CD4-positive, alpha-beta T cell treated with Interleukin-17A for 4 hours (primary cell): ENCODE results near the gene KDM1B.
A peak's percentile ranks its signal among the peaks of the same experiment; 100 is the strongest.
"Not testable (repeated sequence)": the region's sequence is repeated elsewhere in the genome, so short reads cannot be mapped to it uniquely, and the experiment has no call there.

ENCODE experiments used
- DNase-seq: peaks from one replicate; pipeline ENCODE4 v3.0.0-alpha.2; 2020; ENCODE audit warnings: mixed read lengths

Gene KDM1B

DNA sequence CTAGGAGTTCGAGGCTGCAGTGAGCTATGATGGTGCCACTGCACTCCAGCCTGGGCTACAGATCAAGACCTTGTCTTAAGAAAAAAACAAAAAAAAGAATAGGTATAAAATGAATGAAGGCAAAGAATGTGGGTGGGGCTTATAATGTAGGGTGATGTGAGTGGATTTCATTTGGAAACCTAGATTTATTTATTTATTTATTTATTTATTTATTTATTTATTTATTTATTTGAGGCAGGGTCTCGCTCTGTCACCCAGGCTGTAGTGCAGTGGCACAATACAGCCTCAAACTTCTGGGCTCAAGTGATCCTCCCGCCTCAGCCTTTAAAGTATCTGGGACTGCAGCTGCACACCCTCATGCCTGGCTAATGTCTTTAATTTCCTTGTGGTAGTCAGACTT, 3.8 kb upstream of the KDM1B start:
- DNase-seq: not testable (repeated sequence)

DNA sequence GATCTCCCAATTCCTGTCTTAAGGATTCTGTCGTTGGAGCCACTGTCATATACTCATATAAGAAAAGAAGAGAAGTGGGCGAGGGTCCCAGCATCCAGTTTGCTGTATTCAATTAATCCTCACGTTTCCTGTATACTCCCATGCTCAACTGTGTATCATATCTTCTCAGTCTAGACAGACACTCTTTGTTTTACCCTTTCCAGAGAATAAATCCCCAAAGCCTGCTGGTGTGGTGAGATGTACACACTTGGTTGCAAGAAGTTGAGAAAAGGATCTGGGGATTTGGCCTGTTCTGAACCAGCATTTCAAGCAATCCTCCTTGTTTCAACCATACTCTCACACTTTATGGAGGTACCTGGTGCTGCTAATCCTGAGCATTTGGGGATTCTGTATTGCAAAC, 3.4 kb upstream of the KDM1B start:
- DNase-seq: no peak

DNA sequence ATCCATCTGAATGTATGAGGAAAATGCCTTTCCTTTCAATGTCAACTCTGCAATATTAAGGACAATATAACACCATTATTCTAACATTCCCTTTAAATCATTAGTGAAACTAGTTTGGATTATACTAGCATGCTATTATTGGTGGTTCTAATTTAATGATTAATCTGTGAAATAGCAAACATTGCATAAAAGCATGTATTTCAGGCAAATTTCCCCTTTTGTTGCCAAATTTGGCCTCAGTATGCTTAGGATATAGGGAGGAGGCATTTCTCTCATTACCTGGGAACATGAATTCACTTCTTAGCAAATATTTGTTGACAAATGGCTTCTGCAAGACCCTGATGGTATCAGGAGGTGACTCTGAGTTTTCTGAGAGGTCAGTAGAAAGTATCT, 1.9 kb upstream of the KDM1B start:
- DNase-seq: no peak

DNA sequence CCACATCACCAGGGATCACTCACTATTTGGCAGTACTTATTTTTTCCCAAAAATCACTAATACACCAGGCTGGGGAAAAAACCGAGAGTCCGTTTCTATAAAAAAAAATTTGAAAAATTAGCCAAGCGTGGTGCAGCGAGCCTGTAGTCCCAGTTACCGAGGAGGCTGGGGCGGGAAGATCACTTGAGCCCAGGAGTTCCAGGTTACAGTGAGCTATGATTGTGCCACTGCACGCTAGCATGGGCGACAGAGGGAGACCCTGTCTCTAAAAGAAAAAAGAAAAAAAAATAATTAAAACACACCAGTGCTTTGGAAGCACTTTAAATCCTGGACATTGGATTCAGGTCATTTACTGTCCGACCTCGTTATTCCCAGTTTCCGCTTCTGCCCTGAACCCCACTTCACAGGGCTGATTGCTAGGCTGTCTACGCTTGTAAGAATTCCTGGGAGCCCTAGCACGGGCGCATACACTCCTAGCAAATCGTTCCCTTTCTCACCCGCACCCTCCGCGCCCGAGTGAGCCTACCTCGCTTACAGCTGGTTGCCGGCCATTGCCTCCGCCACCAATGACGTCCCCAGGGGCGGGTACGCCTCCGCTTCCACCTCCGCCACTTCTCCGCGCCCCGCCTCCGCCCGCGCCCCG, 594 bp upstream of the KDM1B start, which contains the start of gene TPMT:
TSS of gene TPMT (minus strand) at position 571 of the 643 bp plus-strand sequence. CDS start 5,950 bp downstream, outside the sequence.
- no peak for DNase-seq

DNA sequence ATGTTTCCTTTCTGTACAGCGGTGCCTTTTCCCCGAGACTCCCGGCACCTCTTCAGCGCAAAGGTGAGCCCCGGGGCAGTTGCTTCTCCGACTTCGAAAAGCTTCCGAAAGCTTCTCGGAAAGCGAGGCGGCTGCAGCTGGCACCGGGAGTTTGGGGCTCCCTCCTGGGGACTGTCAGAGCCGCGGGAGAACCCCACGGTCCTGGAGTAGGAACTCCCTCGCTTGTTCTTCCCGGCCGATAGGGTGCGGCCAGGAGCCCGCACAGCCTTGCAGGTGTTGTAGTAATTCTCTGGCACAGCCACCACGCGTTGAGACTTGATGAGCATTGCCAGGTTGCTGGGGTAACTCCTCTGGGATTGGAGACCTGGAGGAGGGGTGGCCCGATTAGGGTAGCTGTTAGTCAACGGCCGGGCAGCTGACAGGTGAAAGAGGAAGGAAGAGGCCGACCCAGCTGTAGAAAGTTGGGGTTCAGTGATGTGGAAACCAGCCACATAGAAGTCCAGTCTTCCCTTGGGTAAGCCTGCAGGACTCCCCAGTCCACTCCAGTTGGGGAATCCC, 721 bp downstream of the KDM1B start:
- DNase-seq: peak; percentile 57

DNA sequence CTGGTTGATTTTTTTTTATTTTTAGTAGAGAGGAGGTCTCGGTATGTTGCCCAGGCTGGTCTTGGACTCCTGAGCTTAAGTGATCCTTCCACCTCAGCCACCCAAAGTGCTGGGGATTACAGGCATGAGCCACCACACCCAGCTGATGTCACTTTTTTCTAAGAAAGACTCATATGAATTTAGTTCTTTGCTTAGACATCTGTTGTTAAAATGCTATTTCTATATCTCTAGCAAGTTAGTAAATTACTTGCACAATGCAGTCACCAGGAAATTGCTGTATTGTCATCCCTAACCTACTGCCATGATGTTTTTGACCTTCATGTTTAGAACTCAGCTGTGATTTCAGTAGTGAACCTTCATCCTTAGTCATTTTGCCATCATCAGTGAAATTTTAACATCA, 5.7 kb downstream of the KDM1B start:
- DNase-seq: no peak

DNA sequence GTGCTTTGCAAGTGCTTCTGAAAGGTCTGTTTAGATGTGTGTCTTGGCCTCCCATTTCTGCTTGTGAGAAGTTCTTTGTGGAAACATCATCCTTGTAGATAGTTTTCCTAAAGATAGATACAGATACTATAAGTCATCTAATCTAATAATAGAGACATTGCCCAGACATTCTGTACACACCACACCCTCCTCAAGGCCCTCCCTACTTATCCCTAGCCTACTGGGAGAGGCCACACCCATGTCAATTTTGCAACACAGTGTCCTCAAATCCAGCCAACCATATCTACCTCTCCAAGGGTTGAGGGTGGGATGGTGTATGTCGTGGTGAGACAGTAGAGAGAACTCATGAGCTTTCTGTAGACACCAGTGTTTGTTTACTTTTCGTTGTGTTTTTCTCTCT, 6.2 kb downstream of the KDM1B start:
- DNase-seq: no peak

DNA sequence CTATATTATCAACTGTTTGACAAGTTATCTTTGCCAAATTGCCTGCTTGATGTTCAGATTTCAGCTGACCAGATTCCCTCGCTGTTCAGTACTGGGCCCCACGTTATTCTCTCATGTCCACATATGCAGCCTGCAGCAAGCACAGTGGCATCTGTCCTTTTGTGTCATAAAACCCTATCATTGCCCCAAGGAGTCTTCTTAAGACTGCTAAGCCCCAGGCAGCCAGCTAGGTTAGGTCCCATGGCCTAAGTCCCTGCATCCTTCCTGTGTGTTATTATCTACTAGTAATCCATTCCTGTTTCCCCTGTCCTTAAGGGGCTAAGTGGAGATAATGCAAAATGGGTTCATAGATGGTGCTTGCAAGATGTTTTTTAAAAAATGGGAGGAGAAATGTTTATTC, 7.2 kb downstream of the KDM1B start:
- DNase-seq: no peak

DNA sequence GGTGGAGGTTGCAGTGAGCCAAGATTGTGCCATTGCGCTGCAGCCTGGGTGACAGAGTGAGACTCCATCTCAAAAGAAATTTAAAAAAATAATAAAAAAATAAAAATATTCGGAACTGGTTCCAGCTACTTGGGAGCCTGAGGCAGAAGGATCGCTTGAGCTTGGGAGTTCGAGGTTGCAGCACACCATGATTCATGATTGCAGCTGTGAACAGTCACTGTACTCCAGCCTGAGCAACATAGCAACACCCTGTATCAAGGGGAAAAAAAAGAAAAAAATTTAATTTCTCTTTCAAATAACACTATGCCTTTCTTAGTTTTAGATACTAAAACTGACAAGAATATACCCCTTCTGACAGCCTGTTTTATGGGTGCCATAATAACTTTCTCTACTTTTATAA, 10.5 kb downstream of the KDM1B start:
- no peak for DNase-seq

DNA sequence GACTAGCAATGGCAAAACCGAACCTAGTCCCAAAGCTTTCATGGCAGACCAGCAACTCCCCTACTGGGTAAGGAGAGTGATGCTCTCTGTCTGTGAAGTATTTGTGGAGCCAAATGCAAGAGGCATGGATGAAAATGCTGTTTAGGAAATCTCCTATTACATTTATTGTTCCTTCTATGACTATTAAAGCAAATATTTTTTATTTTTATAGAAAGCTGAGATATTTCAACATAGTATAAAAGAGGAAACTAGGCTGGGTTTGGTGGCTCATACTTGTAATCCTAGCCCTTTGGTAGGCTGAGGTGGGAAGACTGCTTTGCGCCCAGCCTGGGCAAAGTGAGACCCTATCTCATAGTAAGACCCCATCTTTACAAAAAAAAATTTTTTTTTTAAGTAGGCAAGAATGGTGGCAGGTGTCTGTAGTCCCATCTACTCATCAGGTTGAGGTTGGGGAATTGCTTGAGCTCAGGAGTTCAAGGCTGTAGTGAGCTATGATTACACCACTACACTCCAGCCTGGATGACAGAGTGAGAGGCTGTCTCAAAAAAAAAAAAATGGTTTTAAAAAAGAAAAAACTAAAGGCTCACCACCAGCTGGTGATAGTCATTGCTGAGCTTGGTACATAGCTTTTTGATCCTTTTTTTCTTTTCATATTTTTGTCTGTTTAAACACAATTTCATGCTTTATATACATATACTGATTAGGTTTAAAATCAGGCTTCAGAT, 11.3 kb downstream of the KDM1B start:
- DNase-seq: no peak

DNA sequence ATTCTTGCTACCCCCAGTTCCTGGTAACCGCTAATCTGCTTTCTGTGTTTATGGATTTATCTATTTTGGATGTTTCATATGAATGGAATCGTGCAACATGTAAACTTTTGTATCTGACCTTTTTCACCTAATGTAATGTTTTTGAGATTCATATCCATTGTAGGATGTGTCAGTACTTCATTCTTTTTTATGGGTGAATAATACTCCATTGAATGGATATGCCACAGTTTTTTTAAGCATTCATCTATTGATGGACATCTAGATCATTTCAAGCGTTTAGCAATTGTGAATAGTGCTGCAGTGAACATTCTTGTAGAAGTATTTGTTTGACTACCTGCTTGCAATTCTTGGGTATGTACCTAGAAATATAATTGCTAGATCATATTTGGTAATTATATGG, 13.0 kb downstream of the KDM1B start:
- no peak for DNase-seq

DNA sequence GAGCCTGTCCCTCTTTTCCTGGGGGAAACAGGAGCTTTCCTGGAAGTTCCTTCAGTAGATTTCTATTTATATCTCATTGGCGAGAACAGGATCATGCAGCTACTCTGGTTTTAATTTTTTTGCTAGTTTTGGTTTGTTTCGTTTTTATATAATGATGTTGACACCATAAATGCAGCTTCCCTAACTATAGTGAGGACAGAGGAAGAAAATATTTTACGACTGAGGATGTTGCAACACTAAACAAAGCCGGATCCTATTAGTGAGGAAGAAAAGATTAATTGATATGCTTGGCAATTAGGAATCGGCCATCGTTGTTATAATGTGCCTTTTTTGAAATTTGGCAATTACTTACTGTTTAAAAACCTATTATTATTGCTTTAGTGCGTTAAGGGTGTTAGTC, 16.6 kb downstream of the KDM1B start:
- no peak for DNase-seq

DNA sequence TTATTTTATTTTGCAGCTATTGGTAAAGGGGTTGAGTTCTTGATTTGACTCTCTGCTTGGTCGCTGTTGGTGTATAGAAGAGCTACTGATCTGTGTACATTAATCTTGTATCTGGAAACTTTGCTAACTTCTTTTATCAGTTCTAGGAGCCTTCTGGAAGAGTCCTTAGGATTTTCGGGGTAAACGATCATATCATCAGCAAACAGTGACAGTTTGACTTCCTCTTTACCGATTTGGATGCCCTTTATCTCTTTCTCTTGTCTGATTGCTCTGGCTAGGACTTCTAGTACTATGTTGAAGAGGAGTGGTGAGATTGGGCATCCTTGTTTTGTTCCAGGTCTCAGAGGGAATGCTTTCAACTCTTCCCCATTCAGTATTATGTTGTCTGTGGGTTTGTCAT, 21.0 kb downstream of the KDM1B start:
- DNase-seq: not testable (repeated sequence)

DNA sequence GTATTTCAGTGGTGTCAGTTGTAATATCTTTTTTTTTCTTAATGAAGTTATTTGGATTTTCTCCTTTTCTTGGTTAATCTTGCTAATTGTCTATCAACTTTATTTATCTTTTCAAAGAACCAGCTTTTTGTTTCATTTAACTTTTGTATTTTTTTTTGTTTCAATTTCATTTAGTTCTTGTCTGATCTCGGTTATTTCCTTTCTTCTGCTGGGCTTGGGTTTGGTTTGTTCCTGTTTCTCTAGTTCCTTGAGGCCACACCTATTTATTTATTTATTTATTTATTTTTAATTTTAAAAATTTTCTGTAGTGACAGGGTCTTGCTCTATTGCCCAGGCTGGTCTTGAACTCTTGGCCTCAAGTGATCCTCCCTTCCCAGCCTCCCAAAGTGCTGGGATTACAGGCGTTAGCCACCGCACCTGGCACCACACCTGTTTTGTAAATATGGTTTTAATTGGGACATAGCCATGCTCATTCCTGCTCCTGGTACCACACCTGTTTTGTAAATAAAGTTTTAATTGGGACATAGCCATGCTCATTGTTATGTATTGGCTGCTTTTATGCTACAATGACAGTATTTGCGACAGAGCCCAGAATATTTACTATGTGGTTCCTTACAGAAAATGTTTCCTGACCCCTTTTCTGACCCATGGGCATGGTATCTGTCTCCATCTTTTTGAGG, 22.2 kb downstream of the KDM1B start:
- no peak for DNase-seq

DNA sequence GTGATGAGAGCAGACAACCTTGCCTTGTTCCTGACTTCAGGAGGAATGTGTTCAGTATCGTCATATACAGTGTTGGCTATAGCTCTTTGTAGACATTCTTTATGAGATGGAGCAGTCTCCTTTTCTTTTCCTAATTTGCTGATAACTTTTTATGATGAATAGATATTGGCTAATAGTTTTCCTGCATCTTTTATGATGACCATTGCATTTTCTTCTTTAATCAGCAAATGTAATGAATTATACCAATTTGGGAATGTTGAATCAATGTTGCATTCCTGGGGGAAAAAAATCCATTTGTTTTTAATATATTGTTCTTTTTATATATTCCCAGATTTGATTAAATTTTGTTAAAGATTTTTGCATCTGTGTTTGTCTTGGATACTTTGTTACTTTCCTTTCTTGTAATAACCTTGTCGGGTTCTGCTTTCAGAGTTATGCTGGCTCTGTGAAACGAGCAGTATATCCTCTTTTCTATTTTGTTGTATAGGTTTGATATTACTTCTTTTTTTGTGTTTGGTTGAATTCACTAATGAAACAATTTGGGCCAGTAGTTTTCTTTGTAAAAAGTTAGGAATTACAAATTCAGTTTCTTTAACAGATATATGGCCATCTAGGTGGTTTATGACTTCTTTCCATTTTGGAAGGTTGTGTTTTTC, 23.9 kb downstream of the KDM1B start:
- DNase-seq: no peak

DNA sequence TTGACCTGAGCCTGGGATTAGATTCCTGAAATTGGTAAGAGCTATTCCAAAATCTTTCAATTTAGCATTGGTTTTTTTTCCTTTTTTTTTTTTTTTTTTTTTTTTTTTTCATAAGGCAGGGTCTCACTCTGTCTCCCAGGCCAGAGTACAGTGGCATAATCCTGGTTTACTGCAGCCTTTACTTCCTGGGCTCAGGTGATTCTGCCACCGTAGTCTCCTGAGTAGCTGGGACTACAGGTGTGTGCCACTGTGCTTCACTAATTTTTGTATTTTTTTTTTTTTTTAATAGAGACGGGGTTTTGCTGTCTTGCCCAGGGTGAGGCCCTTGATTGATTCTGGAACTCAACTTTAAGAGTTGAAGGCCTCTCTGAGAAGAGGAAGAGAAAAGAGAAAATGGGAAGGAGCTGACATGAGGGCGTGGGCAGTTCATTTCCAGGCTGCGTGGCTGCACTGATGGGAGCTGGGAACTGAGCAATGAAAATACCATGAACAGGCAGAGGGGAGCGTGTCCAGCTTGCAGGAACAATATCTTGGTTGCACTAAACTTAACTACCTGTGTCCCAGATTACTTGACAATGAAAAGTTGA, 24.6 kb downstream of the KDM1B start:
- no peak for DNase-seq

DNA sequence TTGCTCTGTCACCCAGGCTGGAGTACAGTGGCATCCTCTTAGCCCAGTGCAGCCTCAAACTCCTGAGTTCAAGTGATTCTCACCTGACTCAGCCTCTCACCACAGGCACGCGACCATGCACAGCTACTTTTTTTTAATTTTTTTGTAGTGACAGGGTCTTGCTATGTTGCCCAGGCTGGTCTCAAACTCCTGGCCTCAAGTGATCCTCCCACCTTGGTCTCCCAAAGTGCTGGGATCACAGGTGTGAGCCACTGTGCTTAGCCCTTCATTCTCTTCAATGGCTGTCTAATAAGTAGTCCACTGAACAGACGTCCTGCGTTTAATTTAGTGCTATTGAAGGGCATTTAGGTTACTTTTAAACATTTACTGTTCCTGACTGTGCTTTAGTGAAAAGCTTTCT, 27.3 kb downstream of the KDM1B start:
- no peak for DNase-seq

DNA sequence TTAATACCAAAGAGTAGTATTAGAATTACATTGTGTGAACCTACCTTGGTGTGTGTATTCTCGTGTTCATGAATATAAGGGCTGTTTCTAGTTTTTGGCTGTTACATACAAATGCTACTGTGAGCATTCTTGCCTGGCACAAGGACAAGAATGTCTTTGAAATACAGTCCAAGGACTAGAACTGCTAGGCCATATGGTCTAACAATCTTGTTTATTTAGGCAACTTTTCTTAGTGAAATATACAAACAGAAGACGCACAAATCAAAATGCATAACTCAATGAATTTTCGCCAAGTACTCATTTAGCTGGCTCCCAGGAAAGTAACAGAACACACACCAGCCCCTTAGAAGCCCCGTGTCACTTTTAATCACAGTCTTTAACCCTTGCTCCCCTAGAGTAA, 28.5 kb downstream of the KDM1B start:
- DNase-seq: no peak

DNA sequence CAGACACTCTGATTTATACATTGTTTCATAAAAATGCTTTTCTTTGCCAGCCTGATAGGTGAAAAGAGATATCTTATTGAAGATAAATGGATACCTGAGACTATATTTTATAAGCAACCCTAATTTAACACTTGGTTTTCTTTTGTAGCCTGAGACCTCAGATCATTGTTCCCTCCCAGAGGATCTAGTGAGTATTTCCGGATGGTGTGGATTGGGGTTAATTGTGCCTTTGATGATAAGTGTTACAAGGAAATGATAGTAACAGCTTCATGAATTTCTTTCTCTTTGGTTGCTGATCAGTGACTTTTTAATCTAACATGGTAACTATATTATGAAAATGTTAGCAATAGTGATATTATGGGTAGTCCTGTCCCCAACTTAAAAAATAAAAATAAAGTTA, 30.4 kb downstream of the KDM1B start:
- no peak for DNase-seq

DNA sequence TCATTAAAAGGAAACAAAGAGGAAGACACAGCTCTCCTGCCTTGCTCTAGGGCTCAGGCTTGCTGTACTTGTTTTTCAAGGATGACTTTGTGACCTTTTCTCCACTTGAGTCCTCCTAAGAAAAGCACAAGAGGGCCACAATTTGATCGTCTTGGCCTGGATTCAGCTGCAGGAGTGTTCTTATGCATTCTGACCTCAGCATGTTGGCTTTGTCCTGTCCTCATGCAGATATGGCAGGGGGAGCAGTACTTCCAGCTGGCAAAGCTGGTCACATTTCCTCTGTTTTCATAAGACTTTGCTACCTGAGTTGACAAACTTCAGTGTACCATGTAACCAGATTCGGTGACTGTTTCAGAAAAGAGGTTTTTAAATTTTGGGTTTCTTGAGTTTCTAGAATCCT, 30.8 kb downstream of the KDM1B start:
- no peak for DNase-seq

DNA sequence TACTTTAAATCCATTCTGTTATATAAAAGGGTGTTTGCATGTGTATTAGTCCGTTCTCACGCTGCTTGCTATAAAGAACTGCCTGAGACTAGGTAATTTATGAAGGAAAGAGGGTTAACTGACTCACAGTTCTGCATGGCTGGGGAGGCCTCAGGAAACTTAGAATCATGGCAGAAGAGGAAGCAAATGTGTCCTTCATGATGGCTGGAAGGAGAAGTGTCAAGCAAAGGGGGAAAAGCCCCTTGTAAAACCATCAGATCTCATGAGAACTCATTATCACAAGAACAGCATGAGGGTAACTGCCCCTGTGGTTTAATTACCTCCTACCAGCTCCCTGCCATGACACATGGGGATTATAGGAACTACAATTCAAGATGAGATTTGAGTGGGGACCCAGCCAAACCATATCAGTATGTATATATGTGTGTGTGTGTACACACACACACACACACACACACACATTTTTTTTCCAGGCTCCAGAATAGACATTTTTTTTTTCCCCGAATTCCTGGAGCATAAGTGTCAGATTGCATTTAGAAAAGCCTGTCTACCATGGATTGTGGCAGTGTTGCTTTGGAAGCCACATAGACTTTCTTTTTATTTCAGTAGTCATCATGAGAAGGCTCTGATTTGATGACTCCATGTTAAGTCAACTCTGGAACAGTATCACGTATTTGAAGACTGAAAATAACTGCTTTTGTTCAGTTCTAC, 31.5 kb downstream of the KDM1B start:
- no peak for DNase-seq

DNA sequence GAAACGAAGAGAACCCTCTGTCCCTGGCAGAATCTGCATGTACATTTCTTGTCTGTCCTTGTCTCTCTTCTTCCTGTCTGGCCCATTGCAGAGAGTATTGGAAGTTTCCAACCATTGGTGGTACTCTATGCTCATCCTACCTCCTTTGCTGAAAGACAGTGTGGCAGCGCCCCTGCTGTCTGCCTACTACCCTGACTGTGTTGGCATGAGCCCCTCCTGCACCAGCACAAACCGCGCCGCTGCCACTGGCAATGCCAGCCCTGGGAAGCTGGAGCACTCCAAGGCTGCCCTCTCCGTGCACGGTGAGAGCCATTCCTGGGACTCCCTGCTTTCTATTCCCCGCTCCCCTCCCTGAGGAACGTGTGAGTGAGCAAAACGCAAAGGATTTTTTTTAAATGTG, 32.5 kb downstream of the KDM1B start:
- DNase-seq: no peak
